ENCODE data around the gene CYFIP2. TPM values are rescaled to one million over a fixed set of nuclear protein-coding genes. Genes with fewer than 3 reads are reported as not detected.

CYFIP2 gene
- total RNA-seq, 2 donors from 2014 or later = 25.5 to 36.0 TPM

GRCh38 chr5:157306692-157307471 lies 41.0 kb downstream of the CYFIP2 start:
- intact Hi-C loops (cut with DNase I, micrococcal nuclease) = no loop called here
- ATAC-seq (no peak), DNase-seq (no peak)

- intact Hi-C loops (cut with DNase I, micrococcal nuclease) = no loop called here
- ATAC-seq (peak; percentile 33), DNase-seq (no peak)
Observed at GRCh38 chr5:157308836-157309465, 43.0 kb downstream of the CYFIP2 start.

GRCh38 chr5:157309796-157310195 lies 43.9 kb downstream of the CYFIP2 start:
- peak; percentile 32 for ATAC-seq
- intact Hi-C loops (cut with DNase I, micrococcal nuclease) = loop anchor here in 1 of 2 donors (10.0 kb wide), 1 partner anchor 55 kb away; no protein-coding TSS in a partner anchor
- DNase-seq = no peak

GRCh38 chr5:157311595-157311994 lies 45.7 kb downstream of the CYFIP2 start:
- intact Hi-C loops (cut with DNase I, micrococcal nuclease) = loop anchor here in 1 of 2 donors (10.0 kb wide), 1 partner anchor 57 kb away; no protein-coding TSS in a partner anchor
- no peak for ATAC-seq
- DNase-seq = no peak

- peak; percentile 95 for ATAC-seq
- DNase-seq = peak in 1 of 2 donors; percentile 37
- intact Hi-C loops (cut with DNase I, micrococcal nuclease) = loop anchor here (2.0 to 10.0 kb wide), 2 partner anchors 58 to 60 kb away; no protein-coding TSS in a partner anchor
Observed at GRCh38 chr5:157312492-157312891, 46.6 kb downstream of the CYFIP2 start.

GRCh38 chr5:157322581-157322980 lies 56.7 kb downstream of the CYFIP2 start:
- intact Hi-C loops (cut with DNase I, micrococcal nuclease) = no loop called here
- ATAC-seq = no peak
- DNase-seq = no peak

- DNase-seq (no peak), ATAC-seq (no peak)
- intact Hi-C loops (cut with DNase I, micrococcal nuclease) = no loop called here
Observed at GRCh38 chr5:157323107-157323706, 57.3 kb downstream of the CYFIP2 start.

- intact Hi-C loops (cut with DNase I, micrococcal nuclease) = no loop called here
- DNase-seq = no peak
- ATAC-seq = no peak
Observed at GRCh38 chr5:157324237-157324636, 58.3 kb downstream of the CYFIP2 start.

GRCh38 chr5:157326440-157327005 lies 60.6 kb downstream of the CYFIP2 start:
- DNase-seq (no peak), ATAC-seq (no peak)
- intact Hi-C loops (cut with DNase I, micrococcal nuclease) = loop anchor here in 1 of 2 donors (5.0 kb wide), 1 partner anchor 391 kb away; no protein-coding TSS in a partner anchor

GRCh38 chr5:157327771-157328170 lies 61.8 kb downstream of the CYFIP2 start:
- DNase-seq (no peak), ATAC-seq (peak; percentile 78)
- intact Hi-C loops (cut with DNase I, micrococcal nuclease) = loop anchor here in 1 of 2 donors (5.0 kb wide), 1 partner anchor 390 kb away; no protein-coding TSS in a partner anchor

GRCh38 chr5:157328277-157328912 lies 62.5 kb downstream of the CYFIP2 start:
- DNase-seq (peak; percentile 49 to 57), ATAC-seq (peak; percentile 94)
- intact Hi-C loops (cut with DNase I, micrococcal nuclease) = loop anchor here in 1 of 2 donors (5.0 kb wide), 1 partner anchor 389 kb away; no protein-coding TSS in a partner anchor

- DNase-seq (no peak), ATAC-seq (no peak)
- intact Hi-C loops (cut with DNase I, micrococcal nuclease) = loop anchor here in 1 of 2 donors (10.0 kb wide), 1 partner anchor 143 kb away; no protein-coding TSS in a partner anchor
Observed at GRCh38 chr5:157331807-157332206, 65.9 kb downstream of the CYFIP2 start.

- no peak for ATAC-seq
- intact Hi-C loops (cut with DNase I, micrococcal nuclease) = loop anchor here in 1 of 2 donors (10.0 kb wide), 1 partner anchor 139 kb away; no protein-coding TSS in a partner anchor
Observed at GRCh38 chr5:157335534-157336422, 69.9 kb downstream of the CYFIP2 start.

GRCh38 chr5:157336423-157336744 lies 70.5 kb downstream of the CYFIP2 start:
- no peak for DNase-seq
- no peak for ATAC-seq
- intact Hi-C loops (cut with DNase I, micrococcal nuclease) = loop anchor here in 1 of 2 donors (10.0 kb wide), 1 partner anchor 138 kb away; no protein-coding TSS in a partner anchor

More at GRCh38 chr5:157335534-157336422, 69.9 kb downstream of the CYFIP2 start:
- no peak for DNase-seq

GRCh38 chr5:157339409-157339808 lies 73.5 kb downstream of the CYFIP2 start:
- no peak for ATAC-seq
- intact Hi-C loops (cut with DNase I, micrococcal nuclease) = loop anchor here in 1 of 2 donors (10.0 kb wide), 1 partner anchor 135 kb away; no protein-coding TSS in a partner anchor
- no peak for DNase-seq

- DNase-seq (peak in 1 of 2 donors; percentile 40), ATAC-seq (peak; percentile 28)
- intact Hi-C loops (cut with DNase I, micrococcal nuclease) = no loop called here
Observed at GRCh38 chr5:157342822-157343402, 77.0 kb downstream of the CYFIP2 start.
